Measurements from ENCODE around the gene MBD3. TPM values are rescaled to one million over a fixed set of nuclear protein-coding genes. Genes with fewer than 3 reads are reported as not detected.

The MBD3 gene
- 70.7 and 96.9 TPM in 2 replicates for total RNA-seq

GRCh38 chr19:1592755-1593500, at the start of gene MBD3:
Gene MBD3 (minus strand): TSS chr19:1592865. CDS start chr19:1592631, 234 bp downstream.

GRCh38 chr19:1605236-1606137, 12.8 kb upstream of the MBD3 start, which contains the start of gene UQCR11:
Gene UQCR11 (minus strand): TSS chr19:1605462. CDS start chr19:1605409, 53 bp downstream.

GRCh38 chr19:1568320-1569019, 24.2 kb downstream of the MBD3 start, which contains the start of gene MEX3D:
Gene MEX3D (minus strand): TSS chr19:1568325. CDS start chr19:1568058, 267 bp downstream.

Other genes starting within 250 kb of the MBD3 start
- 53.2 and 65.3 TPM in 2 replicates for gene NDUFS7, start 209.0 kb downstream of the MBD3 start, total RNA-seq
- 30.0 and 30.2 TPM in 2 replicates for gene GAMT, start 191.3 kb downstream of the MBD3 start, total RNA-seq
- 39.2 and 75.1 TPM in 2 replicates for gene DAZAP1, start 185.3 kb downstream of the MBD3 start, total RNA-seq
- gene RPS15, start 154.5 kb downstream of the MBD3 start, total RNA-seq: 254 and 522 TPM in 2 replicates
- gene APC2, start 142.7 kb downstream of the MBD3 start, total RNA-seq: 0.46 and 0.89 TPM in 2 replicates
- gene C19orf25, start 113.7 kb downstream of the MBD3 start, total RNA-seq: 24.9 and 31.6 TPM in 2 replicates
- gene PCSK4, start 102.5 kb downstream of the MBD3 start, total RNA-seq: 1.2 and 1.7 TPM in 2 replicates
- 1.7 and 2.4 TPM in 2 replicates for gene REEP6, start 101.7 kb downstream of the MBD3 start, total RNA-seq
- 5.0 and 5.4 TPM in 2 replicates for gene ADAMTSL5, start 79.8 kb downstream of the MBD3 start, total RNA-seq
- 0.14 TPM in 1 of 2 replicates, not detected in the other for gene PLK5, start 68.8 kb downstream of the MBD3 start, total RNA-seq
- 33.6 and 45.5 TPM in 2 replicates for gene MEX3D, start 24.5 kb downstream of the MBD3 start, total RNA-seq
- gene UQCR11, start 12.6 kb upstream of the MBD3 start, total RNA-seq: 34.0 and 45.1 TPM in 2 replicates
- 72.8 and 154 TPM in 2 replicates for gene TCF3, start 59.8 kb upstream of the MBD3 start, total RNA-seq
- gene ONECUT3, start 160.6 kb upstream of the MBD3 start, total RNA-seq: not detected in 2 replicates
- 0.89 and 4.8 TPM in 2 replicates for gene ATP8B3, start 219.4 kb upstream of the MBD3 start, total RNA-seq

Data from smooth muscle cell of the umbilical artery (primary cell).